Natural killer cell (primary cell): ENCODE measurements around the gene STAT4. TPM values are rescaled to one million over a fixed set of nuclear protein-coding genes. Genes with fewer than 3 reads are reported as not detected.

Experiments
- ATAC-seq, 3 donors: fragments of 150-1000 bp in 2 of 3; fragments of 200-7000 bp in 1 of 3; cut with Tn5 transposase; 1 replicate in 1 of 3; 2 replicates in 2 of 3; pipeline ENCODE4 v1.10.0; 2021; ENCODE audit warnings: mild to moderate bottlenecking in 2 of 3, moderate library complexity in 2 of 3
- DNase-seq, 2 donors: peaks; one replicate each; pipeline versions ENCODE4 v3.0.0 to v3.0.0-alpha.2; 2013 to 2021; ENCODE audit warnings: mixed read lengths in 1 of 2
- H3K27ac ChIP-seq: one replicate; pipeline ENCODE4 v1.5.1; 2013; ENCODE audit warnings: mild to moderate bottlenecking, low read length
- H3K27me3 ChIP-seq: one replicate; pipeline ENCODE4 v1.6.1; 2013; ENCODE audit warnings: low read length; ENCODE audit not compliant: control insufficient read depth, insufficient read depth
- H3K36me3 ChIP-seq: one replicate; pipeline ENCODE4 v1.6.1; 2013; ENCODE audit warnings: low read length; ENCODE audit not compliant: control insufficient read depth, insufficient read depth
- H3K4me1 ChIP-seq: one replicate; pipeline ENCODE4 v1.6.1; 2013; ENCODE audit warnings: low read length; ENCODE audit not compliant: control insufficient read depth, insufficient read depth
- H3K4me3 ChIP-seq: one replicate; pipeline ENCODE4 v1.5.1; 2013; ENCODE audit warnings: low read length
- H3K9me3 ChIP-seq: one replicate; pipeline ENCODE4 v1.6.1; 2013; ENCODE audit warnings: low read length; ENCODE audit not compliant: control insufficient read depth, insufficient read depth
- H3K27ac Mint-ChIP-seq, 2 donors: one replicate each; pipeline ENCODE4 v1.8.0; 2022; ENCODE audit warnings: mild to moderate bottlenecking in 2 of 2, mixed read lengths in 2 of 2, moderate library complexity in 1 of 2
- H3K27me3 Mint-ChIP-seq, 2 donors: one replicate each; pipeline ENCODE4 v1.8.0; 2022; ENCODE audit warnings: low read depth in 2 of 2, mixed read lengths in 2 of 2
- H3K36me3 Mint-ChIP-seq: one replicate; pipeline ENCODE4 v1.8.0; 2022; ENCODE audit warnings: mixed read lengths
- H3K4me1 Mint-ChIP-seq, 2 donors: one replicate each; pipeline ENCODE4 v1.8.0; 2022; ENCODE audit warnings: mixed read lengths in 2 of 2
- H3K4me3 Mint-ChIP-seq: one replicate; pipeline ENCODE4 v1.8.0; 2022; ENCODE audit warnings: mild to moderate bottlenecking, moderate library complexity, mixed read lengths
- H3K9me3 Mint-ChIP-seq, 2 donors: one replicate each; pipeline ENCODE4 v1.8.0; 2022; ENCODE audit warnings: mixed read lengths in 2 of 2
- WGBS: methylation state at CpG from one replicate; pipeline ENCODE4 v1.1.7; 2013; ENCODE audit warnings: missing lambda C conversion rate; ENCODE audit not compliant: insufficient coverage; 5-methylcytosine and 5-hydroxymethylcytosine counted together
- intact Hi-C: fragments of 100-400 bp; cut with micrococcal nuclease; formaldehyde crosslinking; loops from one replicate; pipeline ENCODE4 v1.14.2; 2022
- total RNA-seq, 4 donors: library from RNA; stranded (reverse); fragments of 120-200 nt in 1 of 4; gene quantifications; one replicate each; pipeline versions ENCODE4 v1.2.3 to v1.2.4, GENCODE V29; 2013 to 2022
- TF ChIP-seq, protein P1 (sequence below): fragments of 200-600 bp; IDR thresholded peaks from one replicate; pipeline ENCODE4 v1.8.0; 2022; ENCODE audit warnings: antibody characterized with exemption

STAT4 gene
- total RNA-seq, 3 donors from 2014 or later (not counting 1 experiment from before 2014, with no cell fraction given): 264 to 339 (median 304) TPM

DNA sequence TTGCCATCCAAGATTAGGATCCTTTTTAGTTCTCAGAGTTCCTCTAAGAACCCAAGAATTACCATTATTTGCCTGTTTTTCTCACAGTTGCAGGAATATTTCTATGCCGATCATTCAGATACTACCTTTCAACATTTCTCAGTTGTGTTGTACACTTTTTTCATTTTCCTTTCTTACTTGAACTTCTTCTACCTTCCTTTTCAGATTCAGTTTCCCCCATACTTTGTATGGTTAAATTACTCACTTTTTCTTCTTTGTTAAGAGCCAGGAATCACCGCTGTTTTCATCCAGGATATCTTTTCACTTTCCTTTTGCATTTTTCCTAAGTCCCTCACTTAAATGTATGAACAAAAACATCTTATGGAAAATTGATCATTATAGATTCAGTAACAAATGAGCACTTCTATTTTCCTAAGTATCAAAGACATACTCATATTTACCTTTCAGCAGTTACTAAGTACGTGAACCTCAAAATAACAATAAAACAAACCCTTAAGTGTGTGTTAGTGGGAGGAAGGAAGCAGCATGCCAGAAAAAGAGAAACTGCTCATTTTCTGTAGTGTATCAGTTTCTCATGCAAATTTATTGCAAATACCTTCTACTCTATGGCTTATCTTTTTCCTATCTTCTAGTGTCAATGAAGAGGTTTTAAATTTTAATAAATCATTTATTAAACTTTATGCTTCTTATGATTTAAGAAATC lies 72.5 kb downstream of the STAT4 start:
- Mint-ChIP-seq H3K9me3 (no peaks in the 10 kb centered on the region), H3K36me3 (peaks cover 15% of the 10 kb centered on the region), H3K4me1 (peaks cover 53 to 57% of the 10 kb centered on the region in 2 donors), H3K4me3 (no peak overlapping the region), H3K27me3 (no peaks in the 10 kb centered on the region), H3K27ac (peak overlapping the region; percentile 35 to 74)
- peaks cover 11% of the 10 kb centered on the region for H3K36me3 ChIP-seq
- WGBS: 93% methylated on average over 1 of the region's 3 CpGs
- TF ChIP-seq, protein P1, sequence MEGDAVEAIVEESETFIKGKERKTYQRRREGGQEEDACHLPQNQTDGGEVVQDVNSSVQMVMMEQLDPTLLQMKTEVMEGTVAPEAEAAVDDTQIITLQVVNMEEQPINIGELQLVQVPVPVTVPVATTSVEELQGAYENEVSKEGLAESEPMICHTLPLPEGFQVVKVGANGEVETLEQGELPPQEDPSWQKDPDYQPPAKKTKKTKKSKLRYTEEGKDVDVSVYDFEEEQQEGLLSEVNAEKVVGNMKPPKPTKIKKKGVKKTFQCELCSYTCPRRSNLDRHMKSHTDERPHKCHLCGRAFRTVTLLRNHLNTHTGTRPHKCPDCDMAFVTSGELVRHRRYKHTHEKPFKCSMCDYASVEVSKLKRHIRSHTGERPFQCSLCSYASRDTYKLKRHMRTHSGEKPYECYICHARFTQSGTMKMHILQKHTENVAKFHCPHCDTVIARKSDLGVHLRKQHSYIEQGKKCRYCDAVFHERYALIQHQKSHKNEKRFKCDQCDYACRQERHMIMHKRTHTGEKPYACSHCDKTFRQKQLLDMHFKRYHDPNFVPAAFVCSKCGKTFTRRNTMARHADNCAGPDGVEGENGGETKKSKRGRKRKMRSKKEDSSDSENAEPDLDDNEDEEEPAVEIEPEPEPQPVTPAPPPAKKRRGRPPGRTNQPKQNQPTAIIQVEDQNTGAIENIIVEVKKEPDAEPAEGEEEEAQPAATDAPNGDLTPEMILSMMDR: no peak
- no peak overlapping the region for H3K27ac ChIP-seq
- H3K4me1 ChIP-seq: no peaks in the 10 kb centered on the region
- no peak overlapping the region for H3K4me3 ChIP-seq
- H3K27me3 ChIP-seq: no peaks in the 10 kb centered on the region
- DNase-seq (no peak), ATAC-seq (no peak)
- intact Hi-C loops: no loop called here
- H3K9me3 ChIP-seq: no peaks in the 10 kb centered on the region

DNA sequence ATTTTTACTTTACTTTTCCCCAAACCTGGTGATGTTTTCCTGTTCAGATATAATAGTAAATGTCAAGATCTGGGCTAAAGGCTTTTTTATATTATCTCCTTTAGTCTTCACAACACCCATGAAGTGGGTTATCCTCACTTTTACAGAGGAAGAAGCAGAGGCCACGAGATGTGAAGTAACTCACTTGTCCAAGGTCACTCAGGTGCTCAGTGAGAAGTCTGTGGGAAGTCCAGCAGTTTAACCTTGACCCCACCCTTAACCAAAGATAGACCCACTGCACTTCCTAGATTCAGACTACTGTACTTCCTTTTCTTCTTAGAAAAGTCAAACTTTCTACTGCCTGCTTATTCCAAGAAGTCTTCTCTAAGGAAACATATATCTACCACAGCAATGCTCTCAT lies 80.5 kb downstream of the STAT4 start:
- Mint-ChIP-seq H3K4me3 (peak overlapping the region; percentile 60), H3K27ac (peak overlapping the region; percentile 91 to 94), H3K9me3 (no peaks in the 10 kb centered on the region), H3K36me3 (peaks cover 30% of the 10 kb centered on the region), H3K27me3 (no peaks in the 10 kb centered on the region), H3K4me1 (peaks cover 54 to 57% of the 10 kb centered on the region in 2 donors)
- DNase-seq (no peak), ATAC-seq (no peak)
- intact Hi-C loops: no loop called here
- 17% methylated on average over 1 of the region's 1 CpG for WGBS
- TF ChIP-seq, protein P1: no peak
- Histone ChIP-seq H3K9me3 (no peaks in the 10 kb centered on the region), H3K4me1 (peaks cover 6% of the 10 kb centered on the region), H3K4me3 (no peak overlapping the region), H3K27me3 (no peaks in the 10 kb centered on the region), H3K36me3 (peaks cover 35% of the 10 kb centered on the region), H3K27ac (peak overlapping the region; percentile 19)

DNA sequence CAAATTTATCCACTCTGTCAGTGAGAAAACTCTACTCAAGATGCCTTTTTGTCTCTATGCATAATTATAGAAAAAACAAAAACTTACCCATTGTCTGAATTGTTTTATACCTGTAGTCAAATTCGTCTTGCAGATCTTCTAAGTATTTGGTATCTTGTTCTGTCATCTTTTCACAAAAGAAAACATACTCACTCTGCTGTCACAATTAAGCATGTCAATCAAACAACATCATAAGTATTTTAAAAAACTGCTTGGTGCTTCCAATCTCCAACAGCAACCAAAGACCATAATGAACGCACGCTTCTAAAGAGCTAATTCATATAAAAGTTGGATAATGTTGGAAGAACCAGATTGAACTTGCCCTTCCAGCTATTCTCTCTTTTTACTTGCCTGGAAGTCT lies 81.2 kb downstream of the STAT4 start:
- no peak overlapping the region for H3K4me3 ChIP-seq
- no peaks in the 10 kb centered on the region for H3K27me3 ChIP-seq
- peaks cover 35% of the 10 kb centered on the region for H3K36me3 ChIP-seq
- peaks cover 6% of the 10 kb centered on the region for H3K4me1 ChIP-seq
- Mint-ChIP-seq H3K9me3 (no peaks in the 10 kb centered on the region), H3K4me1 (peaks cover 58 to 61% of the 10 kb centered on the region in 2 donors), H3K27ac (peak overlapping the region; percentile 91 to 94), H3K4me3 (no peak overlapping the region), H3K27me3 (no peaks in the 10 kb centered on the region), H3K36me3 (peaks cover 33% of the 10 kb centered on the region)
- whole genome bisulfite sequencing: 100% methylated on average over 1 of the region's 3 CpGs
- ATAC-seq (no peak), DNase-seq (no peak)
- TF ChIP-seq, protein P1: no peak
- H3K27ac ChIP-seq: peak overlapping the region; percentile 19
- intact Hi-C loops: no loop called here
- no peaks in the 10 kb centered on the region for H3K9me3 ChIP-seq

DNA sequence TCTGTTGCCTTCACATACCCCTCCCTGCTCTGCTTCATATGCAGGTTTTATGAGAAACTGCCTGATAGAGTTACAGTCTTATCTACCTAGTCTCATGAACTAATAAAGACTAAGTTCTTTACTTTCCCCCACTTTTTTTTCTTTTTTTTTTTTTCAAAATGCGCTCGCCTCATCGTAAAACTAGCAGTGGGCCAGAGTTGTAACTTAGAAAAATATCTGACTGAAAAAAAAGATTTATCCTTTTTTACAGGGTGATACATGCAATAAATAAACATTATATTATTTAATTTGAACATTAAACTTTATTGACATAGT lies 83.9 kb downstream of the STAT4 start:
- Histone ChIP-seq H3K9me3 (no peaks in the 10 kb centered on the region), H3K36me3 (peaks cover 40% of the 10 kb centered on the region), H3K27ac (peak overlapping the region; percentile 83), H3K4me1 (peaks cover 17% of the 10 kb centered on the region), H3K27me3 (no peaks in the 10 kb centered on the region), H3K4me3 (no peak overlapping the region)
- Mint-ChIP-seq H3K27ac (peak overlapping the region; percentile 83 to 94), H3K36me3 (peaks cover 49% of the 10 kb centered on the region), H3K4me1 (peaks cover 79 to 82% of the 10 kb centered on the region in 2 donors), H3K27me3 (no peaks in the 10 kb centered on the region), H3K4me3 (peak overlapping the region; percentile 85), H3K9me3 (no peaks in the 10 kb centered on the region)
- no peak for ATAC-seq
- no peak for DNase-seq
- no CpG with 5 or more reads among the region's 3 CpGs for WGBS
- intact Hi-C loops: loop anchor here (2.0 kb wide), 1 partner anchor 16 kb away; no protein-coding TSS in a partner anchor
- TF ChIP-seq, protein P1: no peak
